Activated CD4-positive, alpha-beta T cell treated with anti-CD3 and anti-CD28 coated beads, Interleukin-2, amount 50 U/mL, for 24 hours (primary cell): ENCODE data around the gene MOSPD3.

ENCODE experiments used
- DNase-seq, 2 donors: peaks; one replicate each; pipeline ENCODE4 v3.0.0-alpha.2; 2020; ENCODE audit warnings: low read depth in 1 of 2, low spot score in 1 of 2

The MOSPD3 gene

DNA sequence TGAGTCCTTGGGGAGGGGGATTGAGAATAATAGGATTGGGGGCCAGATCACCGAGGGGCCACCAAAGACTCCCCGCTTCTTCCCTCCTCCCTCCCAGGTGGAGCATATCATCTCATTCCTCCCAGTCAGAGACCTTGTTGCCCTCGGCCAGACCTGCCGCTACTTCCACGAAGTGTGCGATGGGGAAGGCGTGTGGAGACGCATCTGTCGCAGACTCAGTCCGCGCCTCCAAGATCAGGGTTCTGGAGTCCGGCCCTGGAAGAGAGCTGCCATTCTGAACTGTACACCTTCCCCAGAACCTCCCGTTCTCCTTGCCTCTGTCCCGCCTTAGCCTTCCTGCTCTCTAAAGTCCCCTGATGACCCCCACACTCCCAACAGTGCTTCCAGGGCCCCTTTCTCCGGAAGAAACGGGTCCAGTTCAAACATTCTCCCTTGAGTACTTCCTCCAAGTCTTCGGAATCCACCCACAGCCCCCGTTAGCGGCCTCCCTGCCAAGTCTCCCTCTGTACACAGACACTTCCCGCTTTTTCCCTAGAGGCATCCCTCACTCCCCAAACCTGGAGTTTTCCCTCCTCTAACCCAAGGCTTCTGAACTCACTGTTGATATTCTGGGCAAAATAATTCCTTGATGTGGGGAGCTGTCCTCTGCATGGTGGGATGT lies 22.1 kb upstream of the MOSPD3 start:
- no peak for DNase-seq

DNA sequence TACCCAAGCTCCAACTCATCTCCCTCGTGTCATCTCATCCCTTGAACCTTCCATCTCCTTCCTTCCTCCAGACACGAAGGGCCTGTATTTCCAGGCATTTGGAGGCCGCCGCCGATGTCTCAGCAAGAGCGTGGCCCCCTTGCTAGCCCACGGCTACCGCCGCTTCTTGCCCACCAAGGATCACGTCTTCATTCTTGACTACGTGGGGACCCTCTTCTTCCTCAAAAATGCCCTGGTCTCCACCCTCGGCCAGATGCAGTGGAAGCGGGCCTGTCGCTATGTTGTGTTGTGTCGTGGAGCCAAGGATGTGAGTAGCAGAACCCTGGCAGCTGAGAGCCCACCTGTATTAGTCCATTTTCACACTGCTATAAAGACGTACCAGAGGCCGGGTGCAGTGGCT lies 20.7 kb upstream of the MOSPD3 start:
- DNase-seq, result no peak

DNA sequence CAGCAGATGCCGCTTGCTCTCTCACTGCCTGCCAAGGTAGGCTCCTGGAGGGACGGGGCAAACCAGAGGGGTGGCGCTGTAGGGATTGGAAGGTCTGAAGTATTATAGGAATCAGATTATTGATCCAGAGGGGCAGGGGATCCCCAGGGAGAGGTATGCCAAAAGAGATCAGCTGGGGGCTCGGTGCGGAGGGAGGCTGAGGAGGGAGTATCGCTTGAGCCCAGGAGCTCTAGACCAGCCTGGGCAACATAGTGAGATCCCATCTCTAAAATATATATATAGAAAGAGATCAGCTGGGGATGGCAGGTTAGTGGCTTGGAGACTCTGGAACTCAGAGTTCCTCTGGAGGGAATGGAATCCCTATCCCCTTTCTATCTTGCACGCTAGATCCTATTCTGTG lies 17.2 kb upstream of the MOSPD3 start:
- no peak for DNase-seq

DNA sequence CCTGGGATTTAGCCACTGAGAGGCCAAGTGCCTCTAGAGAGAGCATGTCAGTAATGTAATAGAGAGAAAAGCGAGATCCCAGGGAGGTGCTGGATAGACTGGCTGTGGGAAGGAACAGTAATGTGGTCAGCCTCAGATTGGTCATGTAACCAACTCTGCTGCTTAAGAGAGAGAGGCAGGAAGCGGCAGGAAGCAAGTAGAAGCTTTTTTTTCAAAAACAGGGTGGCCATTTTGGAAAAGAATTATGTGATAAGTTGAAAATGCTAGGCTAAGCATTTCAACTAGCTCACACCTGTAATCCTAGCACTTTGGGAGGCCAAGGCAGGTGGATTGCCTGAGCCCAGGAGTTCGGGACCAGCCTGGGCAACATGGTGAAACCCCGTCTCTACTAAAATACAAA lies 13.9 kb upstream of the MOSPD3 start:
- DNase-seq, result no peak

DNA sequence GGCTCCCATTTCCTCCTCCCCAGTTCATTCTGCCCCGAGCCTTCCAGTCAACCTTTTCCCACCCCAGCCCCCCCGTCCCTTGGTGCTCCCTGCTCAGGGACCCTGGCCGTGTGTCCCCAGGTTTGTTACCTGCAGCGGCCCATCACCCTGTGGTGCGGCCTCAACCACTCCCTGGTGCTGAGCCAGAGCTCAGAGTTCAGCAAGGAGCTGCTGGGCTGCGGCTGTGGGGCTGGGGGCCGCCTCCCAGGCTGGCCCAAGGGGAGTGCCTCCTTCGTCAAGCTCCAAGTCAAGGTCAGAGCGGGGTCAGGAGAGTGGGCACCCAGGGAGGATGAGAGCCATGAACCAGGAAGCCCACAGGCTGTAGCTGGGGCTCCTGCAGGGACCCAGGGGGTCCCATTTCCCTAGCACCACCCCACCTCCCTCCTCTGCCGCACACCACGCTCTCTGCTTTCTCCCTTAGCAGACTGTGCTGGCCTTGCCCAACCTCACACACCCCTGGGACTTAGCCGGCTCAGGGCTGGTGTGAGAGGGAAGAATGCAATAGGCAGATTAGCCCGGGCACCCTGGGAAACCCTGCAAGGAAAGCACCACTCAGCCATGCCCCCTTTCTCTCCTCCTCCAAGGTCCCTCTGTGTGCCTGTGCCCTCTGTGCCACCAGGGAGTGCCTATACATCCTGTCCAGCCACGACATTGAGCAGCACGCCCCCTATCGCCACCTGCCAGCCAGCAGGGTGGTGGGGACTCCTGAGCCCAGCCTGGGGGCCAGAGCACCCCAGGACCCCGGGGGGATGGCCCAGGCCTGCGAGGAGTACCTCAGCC lies 12.2 kb upstream of the MOSPD3 start:
- DNase-seq, result no peak

DNA sequence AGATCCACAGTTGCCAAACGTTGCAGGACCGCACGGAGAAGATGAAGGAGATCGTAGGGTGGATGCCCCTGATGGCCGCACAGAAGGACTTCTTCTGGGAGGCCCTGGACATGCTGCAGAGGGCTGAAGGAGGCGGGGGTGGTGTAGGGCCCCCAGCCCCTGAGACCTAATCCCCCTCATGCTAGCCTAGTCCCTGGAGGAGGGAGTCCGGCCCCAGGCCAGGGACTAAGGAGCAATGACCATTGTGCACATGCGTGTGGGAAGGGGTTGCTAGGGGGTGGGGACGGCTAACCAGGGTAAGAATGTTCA lies 11.7 kb upstream of the MOSPD3 start:
- no peak for DNase-seq

DNA sequence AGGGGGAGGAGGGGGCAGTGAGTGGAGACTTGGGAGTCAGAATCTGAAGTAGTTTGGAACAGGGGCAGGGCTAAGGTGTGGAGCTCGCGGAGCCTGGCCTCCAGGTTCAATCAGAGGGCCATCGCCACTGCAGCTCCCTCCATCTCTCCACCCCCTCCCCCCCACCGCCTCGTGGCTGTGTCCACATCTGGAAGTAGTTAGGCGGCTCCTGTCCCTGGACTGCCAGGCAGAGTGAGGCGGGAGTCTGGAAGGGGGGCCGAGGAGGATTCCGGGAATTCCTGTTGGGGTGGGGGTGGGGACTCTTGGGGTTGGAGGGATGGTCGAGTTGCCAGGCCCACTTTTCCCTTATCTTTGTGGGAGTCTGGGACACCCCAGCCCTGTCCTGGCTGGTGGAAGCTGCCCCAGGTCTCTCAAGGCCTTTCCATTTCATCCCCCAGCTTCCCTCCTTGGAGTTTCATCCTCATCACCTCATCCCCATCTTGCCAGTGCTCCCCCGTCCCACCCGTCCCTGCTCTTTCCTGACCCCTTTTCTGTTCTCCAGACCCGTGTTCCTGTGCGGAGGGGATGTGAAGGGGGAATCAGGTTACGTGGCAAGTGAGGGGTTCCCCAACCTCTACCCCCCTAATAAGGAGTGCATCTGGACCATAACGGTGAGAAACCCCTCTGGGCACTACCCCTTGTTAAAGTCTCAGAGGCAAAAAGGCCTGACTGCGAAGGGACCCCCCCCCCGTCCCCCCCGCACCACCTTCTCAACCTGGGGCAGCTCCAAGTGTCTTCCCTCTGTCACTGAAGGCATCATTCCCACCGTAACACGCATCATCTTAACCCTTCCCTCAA lies 9.2 kb upstream of the MOSPD3 start:
- no peak for DNase-seq

DNA sequence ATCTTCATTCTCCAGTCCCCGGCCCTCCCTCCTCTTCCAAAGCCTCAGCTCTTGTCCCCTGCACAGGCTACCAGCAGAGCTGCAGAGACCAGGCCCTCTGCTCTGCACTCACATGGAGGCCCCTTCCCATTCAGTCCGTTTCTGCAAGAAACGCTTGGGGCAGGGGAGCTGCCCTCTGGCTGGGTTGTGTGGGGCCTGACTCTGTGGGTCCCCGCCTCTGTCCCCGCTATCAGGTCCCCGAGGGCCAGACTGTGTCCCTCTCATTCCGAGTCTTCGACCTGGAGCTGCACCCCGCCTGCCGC lies 8.7 kb upstream of the MOSPD3 start:
- no peak for DNase-seq

DNA sequence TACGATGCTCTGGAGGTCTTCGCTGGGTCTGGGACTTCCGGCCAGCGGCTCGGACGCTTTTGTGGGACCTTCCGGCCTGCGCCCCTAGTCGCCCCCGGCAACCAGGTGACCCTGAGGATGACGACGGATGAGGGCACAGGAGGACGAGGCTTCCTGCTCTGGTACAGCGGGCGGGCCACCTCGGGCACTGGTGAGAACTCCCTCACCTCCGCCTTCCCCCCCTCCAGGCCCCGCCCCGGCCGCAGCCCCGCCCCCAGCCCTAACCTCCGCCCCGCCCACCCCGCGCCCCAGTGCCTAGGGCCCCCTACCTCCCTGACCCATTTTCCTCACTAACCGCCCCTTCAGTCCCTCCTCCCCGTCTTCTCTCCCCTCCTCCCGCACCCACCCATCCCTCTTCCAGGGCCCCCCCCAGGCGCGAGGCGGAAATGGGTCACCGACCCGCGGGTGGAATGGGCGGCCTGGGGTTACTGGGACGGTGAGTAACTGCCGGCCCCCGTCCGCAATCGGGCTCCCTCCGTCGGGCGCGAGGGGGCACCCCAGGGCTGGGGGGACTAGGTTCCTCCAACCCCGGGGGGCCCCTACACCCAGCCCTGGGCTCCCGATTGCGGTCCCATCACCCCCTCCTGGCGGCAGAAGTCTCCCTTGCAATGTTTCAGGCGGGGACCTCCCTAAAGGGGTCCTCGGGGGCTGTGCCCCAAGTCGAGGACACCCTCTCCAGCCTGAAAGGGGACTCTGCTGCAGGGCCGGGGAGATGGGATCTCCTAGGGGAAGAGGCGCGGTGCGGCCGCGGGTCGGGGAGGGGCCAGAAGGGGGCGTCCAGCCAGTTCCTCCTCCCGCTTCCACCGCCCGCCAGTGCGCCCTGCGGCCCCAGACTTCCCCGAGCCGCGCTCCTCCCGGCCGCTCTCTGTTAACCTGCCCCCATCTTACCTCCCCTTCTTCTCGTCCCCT lies 8.0 kb upstream of the MOSPD3 start:
- DNase-seq, result peak; percentile 45

DNA sequence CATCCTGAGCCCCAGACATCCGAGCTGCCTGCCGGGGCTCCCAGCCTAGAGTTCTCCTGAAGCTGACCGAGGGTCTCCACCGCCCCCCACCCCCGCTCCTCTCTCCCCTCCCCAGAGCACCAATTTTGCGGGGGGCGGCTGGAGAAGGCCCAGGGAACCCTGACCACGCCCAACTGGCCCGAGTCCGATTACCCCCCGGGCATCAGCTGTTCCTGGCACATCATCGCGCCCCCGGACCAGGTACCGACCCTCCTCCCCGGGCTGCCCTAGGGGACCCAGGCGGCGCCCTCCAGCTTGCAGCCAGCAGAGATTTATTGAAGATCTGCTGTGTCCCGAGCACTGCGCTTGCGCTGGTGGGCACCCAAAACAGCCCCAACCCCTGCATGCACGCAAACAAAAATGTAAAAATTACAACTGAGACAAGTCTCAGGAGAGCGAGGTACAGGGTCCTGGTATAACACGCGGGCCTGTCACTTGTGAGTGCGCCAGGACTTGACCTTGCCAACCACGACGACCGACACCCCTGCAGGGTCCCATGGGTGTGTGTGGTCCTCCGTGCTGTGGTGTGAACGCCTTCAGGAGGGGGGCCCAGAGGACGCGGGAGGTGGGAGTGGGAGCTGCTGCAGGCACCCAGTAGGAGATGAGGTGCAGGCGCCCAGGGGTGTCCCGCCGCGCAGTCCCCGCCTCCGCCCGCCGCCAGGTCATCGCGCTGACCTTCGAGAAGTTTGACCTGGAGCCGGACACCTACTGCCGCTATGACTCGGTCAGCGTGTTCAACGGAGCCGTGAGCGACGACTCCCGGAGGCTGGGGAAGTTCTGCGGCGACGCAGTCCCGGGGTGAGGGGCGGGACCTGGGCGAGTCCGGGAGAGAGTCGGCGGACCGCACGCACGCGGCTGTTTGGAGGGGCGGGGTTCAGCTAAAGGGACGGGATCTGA lies 7.1 kb upstream of the MOSPD3 start:
- no peak for DNase-seq

DNA sequence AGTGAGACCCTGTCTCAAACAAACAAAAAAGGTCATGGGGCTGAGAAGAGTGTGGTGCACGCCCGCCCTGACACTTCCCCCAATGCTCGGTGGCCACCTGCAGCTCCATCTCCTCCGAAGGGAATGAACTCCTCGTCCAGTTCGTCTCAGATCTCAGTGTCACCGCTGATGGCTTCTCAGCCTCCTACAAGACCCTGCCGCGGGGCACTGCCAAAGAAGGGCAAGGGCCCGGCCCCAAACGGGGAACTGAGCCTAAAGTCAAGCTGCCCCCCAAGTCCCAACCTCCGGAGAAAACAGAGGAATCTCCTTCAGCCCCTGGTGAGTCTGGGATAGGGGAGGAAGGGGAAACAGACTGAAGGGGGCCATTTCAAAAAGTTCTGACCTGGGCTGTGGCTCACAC lies 6.0 kb upstream of the MOSPD3 start:
- no peak for DNase-seq

DNA sequence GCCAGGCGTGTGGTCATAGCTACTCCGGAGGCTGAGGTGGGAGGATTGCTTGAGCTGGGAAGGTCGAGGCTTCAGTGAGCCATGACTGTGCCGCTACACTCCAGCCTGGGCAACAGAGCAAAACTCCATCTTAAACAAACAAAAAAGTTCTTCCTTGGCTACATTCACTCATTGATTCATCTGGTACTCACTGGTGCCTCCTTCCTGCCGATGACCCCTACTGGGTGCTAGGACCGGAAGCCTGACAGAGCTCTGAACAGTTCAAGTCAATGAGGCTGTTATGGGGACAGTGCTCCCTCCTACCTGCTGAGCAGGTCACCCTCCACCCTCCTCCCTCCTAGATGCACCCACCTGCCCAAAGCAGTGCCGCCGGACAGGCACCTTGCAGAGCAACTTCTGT lies 5.2 kb upstream of the MOSPD3 start:
- no peak for DNase-seq

DNA sequence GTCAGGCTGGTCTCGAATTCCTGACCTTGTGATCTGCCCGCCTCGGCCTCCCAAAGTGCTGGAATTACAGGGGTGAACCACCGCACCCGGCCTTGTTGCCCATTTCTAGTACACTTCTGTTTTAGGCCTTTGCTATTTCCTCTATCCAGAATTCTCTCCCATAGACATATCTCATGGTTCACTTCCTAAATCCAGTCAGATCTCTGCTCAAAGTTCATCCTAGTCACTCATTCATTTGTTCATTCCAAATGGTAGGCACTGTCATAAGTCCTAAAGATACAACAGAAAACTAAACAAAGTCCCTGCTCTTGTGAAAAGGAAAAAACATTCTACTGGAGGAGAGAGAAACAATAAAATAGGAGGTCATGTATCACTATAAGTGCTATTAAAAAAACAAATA lies 2.4 kb upstream of the MOSPD3 start:
- DNase-seq, result no peak

DNA sequence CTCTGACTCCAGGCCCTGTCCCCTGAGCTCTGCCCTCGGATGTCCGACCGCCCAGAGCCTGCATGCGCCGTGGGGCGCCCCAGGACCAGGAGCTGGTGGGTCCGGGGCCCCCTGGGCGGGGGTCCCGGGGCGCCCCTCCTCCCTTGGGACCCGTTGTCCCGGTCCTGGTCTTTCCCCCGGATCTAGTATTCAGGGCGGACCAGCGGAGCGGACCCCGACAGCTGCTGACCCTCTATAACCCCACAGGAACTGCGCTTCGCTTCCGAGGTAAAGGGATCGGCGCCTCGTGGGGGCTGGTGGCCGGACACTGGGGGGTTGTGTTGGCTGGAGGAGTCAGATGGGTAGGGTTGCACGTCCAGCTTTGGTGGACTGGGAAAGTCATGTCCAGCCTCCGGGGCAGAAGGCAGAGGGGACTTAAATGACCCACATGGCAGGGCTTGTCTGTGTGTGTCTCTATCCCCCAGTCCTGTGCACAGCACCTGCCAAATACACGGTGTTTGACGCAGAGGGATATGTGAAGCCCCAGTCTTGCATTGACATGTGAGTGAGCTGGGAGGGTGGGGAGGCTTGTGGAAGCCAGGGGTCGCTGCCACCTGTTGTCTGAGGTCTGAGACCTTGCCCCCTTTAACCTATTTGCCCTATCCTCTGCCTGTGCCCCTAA lies 520 bp downstream of the MOSPD3 start:
- no peak for DNase-seq

DNA sequence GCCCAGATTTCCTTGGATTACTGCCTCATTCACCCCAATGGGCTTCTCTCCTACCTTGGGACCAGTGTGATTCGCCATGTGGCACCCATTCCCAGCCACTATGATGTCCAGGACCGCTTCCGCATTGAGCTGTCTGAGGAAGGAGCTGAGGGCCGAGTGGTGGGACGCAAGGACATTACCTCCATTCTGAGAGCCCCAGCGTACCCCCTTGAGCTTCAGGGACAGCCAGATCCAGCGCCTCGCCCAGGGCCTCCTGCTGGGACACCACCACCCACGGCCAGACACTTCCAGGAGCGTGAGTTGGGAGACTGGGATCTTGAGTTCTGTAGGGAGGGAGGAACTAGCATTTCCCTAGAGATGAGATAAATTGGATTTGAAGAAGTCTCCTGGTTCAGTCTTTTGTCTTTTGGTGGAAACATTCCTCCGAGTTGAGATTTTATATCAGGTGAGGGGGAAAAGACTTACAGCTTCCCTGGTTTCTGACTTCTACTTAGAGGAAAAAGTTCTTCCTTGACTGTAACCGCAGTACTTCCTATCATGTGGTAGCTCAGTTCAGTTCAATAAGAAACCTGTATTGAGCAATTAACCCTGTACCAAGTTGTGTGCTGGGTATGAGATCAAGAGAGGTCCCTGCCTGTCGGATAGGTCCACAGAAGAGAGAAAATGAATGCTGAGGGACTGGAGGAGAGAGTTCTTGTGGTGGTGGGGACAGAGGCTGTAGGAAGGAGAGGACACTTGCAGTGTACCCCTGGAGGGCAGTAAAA lies 1.3 kb downstream of the MOSPD3 start:
- no peak for DNase-seq

DNA sequence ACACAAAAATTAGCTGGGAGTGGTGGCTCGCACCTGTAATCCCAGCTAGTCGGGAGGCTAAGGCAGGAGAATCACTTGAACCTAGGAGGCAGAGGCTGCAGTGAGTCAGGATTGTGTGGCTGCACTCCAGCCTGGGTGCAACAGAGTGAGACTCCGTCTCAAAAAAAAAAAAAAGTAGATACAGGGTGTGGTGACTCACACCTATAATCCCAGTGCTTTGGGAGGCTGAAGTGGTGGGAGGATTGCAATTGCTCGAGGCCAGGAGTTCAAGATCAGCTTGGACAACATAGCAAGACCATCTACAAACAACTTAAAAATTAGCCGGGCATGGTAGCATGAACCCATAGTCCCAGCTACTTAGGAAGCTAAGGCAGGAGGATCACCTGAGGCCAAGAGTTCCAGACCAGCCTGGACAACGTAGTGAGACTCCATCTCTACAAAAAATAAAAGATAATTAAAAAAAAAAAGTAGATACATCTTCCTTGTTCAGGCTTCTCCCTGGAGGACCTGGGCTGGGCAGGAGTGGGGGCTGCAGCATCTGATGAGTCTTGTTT lies 2.0 kb downstream of the MOSPD3 start:
- no peak for DNase-seq

DNA sequence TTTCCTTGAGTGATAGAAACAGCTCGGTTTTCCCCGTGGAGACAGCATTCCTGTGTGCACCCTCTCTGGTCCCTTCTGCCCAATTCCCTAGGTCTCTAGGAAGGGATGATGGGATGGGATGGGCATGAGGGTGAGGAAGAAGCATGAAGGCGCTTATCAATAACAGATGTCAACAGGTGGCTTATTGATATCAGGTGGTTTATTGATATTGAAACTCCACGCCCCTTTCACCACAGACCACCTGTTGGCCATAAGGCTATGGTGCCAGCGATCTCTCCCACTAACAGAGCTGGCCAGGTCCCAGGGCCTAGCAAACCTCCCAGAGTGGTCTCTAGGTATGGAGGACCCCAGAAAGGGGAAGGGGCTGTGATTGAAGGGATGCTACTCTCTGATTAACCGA lies 7.9 kb downstream of the MOSPD3 start:
- DNase-seq, result no peak

DNA sequence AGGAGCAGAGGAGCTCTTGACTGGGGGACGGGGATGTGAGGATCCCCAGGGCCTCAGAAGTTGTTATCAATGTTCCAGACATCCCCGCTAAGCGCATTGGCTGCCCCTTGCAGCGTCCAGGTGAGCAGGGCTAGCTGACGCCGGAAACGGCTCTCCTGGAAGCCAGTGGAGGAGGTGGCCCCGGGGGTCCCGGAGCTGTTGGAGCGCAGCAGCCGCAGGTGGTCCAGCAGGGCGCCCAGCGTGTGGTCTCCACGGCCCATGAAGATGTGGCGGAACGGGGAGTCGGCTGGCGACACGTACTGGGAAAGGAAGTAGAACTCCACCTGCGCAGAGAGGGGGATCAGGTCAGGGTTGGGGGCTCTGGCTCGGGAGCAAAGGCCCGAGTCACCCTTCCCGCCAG lies 8.5 kb downstream of the MOSPD3 start:
- no peak for DNase-seq

DNA sequence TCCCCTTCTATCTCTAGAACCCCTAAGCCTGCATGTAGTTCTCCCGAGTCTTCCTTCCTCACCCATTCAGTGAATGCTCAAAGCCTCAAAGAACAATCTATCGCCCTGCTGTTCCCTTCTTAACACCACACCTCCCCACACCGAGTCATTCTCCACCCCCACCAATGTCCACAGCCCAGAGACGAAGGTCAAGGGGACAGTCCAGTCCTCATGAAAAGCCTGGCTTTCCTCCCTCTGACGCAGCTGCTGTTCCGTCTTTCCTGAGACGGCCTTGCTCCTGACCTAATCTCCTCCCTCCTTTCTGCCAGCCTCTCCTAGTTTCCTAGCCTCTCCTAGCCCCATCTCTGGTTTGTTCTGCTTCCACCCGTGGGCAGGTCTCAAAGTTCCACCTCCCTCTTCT lies 9.2 kb downstream of the MOSPD3 start:
- DNase-seq, result no peak
